ENCODE data around the gene HAX1.

DNA sequence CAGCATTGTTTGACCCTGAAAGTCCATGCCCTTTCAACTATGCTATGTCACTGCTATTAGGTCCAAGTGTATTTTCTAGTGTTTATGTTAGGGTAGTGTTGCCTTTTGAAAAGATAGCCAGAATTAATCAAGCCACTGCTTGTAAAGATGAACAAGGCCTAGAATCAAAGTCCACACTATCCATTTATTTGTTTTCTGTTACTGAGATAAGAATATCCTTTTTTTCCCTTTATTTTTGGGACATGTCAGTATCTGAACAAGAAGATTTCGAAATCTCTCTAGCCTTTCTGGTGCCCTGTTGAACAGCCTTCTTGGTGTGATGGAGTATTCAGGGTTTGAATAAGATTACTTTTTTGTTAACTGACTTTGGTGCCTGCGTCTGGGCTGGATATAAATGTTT, 35.0 kb upstream of the HAX1 start:
- TF ChIP-seq, protein P1, sequence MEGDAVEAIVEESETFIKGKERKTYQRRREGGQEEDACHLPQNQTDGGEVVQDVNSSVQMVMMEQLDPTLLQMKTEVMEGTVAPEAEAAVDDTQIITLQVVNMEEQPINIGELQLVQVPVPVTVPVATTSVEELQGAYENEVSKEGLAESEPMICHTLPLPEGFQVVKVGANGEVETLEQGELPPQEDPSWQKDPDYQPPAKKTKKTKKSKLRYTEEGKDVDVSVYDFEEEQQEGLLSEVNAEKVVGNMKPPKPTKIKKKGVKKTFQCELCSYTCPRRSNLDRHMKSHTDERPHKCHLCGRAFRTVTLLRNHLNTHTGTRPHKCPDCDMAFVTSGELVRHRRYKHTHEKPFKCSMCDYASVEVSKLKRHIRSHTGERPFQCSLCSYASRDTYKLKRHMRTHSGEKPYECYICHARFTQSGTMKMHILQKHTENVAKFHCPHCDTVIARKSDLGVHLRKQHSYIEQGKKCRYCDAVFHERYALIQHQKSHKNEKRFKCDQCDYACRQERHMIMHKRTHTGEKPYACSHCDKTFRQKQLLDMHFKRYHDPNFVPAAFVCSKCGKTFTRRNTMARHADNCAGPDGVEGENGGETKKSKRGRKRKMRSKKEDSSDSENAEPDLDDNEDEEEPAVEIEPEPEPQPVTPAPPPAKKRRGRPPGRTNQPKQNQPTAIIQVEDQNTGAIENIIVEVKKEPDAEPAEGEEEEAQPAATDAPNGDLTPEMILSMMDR (IDR thresholded peaks at IDR 0.05; ENCODE audit: low read length), result no peak
- TF ChIP-seq EZH2 (optimal IDR thresholded peaks at IDR 0.05; ENCODE audit: low read depth, low read length) (no peak), EZH2phosphoT487 (IDR thresholded peaks at IDR 0.05; ENCODE audit: low read length) (no peak)

All from MM.1S (cell line).